GM12864 (cell line): ENCODE data around the gene KIAA0319L.

Experiments
- DNase-seq: peaks from one replicate; pipeline ENCODE4 v3.0.0-alpha.2; 2011; ENCODE audit warnings: low read depth
- H3K4me3 ChIP-seq: 2 replicates; pipeline ENCODE4 v1.5.1; 2011; ENCODE audit warnings: mild to moderate bottlenecking, low read depth, low read length, control low read depth
- TF ChIP-seq, protein P1 (sequence below): IDR thresholded peaks from 2 replicates; pipeline ENCODE4 v1.5.1; 2011; ENCODE audit warnings: low read depth, mild to moderate bottlenecking, moderate library complexity, low read length, control low read depth, inconsistent platforms; ENCODE audit errors: missing control alignments

KIAA0319L gene

GRCh38 chr1:35451125-35451528 is 106.1 kb downstream of the KIAA0319L start:
- TF ChIP-seq, protein P1, sequence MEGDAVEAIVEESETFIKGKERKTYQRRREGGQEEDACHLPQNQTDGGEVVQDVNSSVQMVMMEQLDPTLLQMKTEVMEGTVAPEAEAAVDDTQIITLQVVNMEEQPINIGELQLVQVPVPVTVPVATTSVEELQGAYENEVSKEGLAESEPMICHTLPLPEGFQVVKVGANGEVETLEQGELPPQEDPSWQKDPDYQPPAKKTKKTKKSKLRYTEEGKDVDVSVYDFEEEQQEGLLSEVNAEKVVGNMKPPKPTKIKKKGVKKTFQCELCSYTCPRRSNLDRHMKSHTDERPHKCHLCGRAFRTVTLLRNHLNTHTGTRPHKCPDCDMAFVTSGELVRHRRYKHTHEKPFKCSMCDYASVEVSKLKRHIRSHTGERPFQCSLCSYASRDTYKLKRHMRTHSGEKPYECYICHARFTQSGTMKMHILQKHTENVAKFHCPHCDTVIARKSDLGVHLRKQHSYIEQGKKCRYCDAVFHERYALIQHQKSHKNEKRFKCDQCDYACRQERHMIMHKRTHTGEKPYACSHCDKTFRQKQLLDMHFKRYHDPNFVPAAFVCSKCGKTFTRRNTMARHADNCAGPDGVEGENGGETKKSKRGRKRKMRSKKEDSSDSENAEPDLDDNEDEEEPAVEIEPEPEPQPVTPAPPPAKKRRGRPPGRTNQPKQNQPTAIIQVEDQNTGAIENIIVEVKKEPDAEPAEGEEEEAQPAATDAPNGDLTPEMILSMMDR = peak; percentile 90
- peak; percentile 26 for DNase-seq
- no peak overlapping the region for H3K4me3 ChIP-seq

GRCh38 chr1:35449334-35450008 is 107.7 kb downstream of the KIAA0319L start:
- H3K4me3 ChIP-seq = no peak overlapping the region
- DNase-seq = no peak
- TF ChIP-seq, protein P1 = no peak

DNA sequence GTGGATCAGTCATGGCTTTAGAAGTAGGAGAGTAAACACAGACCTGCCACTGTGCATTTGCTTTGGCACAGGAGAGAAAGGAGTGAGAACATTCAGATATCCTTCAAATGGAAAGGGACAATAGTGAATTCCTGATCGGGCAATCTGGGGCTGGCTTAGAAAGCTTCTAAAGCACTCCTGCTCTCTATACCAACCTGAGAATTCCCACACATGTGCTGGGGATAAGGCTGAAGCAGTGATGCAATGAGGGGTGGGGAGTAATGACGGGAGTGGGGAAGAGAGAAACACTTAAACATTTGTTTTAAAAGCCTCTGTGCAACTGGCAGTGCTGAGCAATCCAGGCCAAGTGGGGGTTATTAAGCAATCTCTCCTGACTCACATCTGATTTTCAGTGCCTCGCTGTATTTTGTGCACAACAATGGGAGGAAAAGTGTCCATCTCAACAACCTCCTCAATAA is 108.8 kb downstream of the KIAA0319L start:
- DNase-seq = no peak
- TF ChIP-seq, protein P1 = no peak
- H3K4me3 ChIP-seq = no peak overlapping the region

DNA sequence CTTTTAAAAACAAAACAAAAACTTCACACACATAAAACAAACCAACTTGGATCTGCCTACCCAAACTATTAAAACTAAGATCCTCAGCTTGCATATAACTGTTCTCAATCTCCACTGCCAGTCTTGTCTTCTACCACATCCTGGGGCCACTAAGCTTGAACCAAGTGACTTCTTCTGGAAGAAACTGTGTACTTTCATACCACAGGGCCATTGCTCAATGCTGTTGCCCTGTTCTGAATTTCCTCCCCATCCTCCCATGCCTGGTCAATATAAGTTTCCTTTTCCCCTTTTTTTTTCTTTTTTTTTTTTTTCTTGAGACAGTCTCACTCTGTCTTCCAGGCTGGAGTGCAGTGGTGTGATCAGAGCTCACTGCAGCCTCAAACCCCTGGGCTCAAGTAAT is 109.9 kb downstream of the KIAA0319L start:
- TF ChIP-seq, protein P1 = no peak
- DNase-seq = no peak
- H3K4me3 ChIP-seq = no peak overlapping the region

DNA sequence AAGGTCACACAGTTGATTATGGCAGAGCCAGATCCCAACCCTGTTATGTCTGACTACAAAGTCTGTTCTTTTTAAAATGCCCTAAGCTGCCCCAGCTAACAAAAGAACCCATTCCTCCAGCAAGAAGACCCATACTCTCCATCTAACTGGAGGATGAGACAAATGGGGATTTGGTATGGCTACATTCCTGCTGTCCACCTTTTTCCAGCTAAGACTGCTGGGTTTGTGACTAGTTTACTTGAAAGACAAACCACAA is 112.8 kb downstream of the KIAA0319L start:
- H3K4me3 ChIP-seq = no peak overlapping the region
- no peak for DNase-seq
- TF ChIP-seq, protein P1 = no peak

GRCh38 chr1:35443768-35444518 is 113.3 kb downstream of the KIAA0319L start:
- no peak for DNase-seq

More at GRCh38 chr1:35443768-35444518, 113.3 kb downstream of the KIAA0319L start:
- TF ChIP-seq, protein P1 = no peak
- no peak overlapping the region for H3K4me3 ChIP-seq
